Right lobe of liver (tissue), 6 donors: ENCODE results near the gene LRRC8B. TPM values are rescaled to one million over a fixed set of nuclear protein-coding genes. Genes with fewer than 3 reads are reported as not detected.
A peak's percentile ranks its signal among the peaks of the same experiment; 100 is the strongest.
"Not testable (repeated sequence)": the region's sequence is repeated elsewhere in the genome, so short reads cannot be mapped to it uniquely, and the experiment has no call there.

Experiments used
- ATAC-seq, 4 donors: fragments of 200-7000 bp; cut with Tn5 transposase; one replicate each; pipeline ENCODE4 v1.9.1; 2020; ENCODE audit warnings: mild to moderate bottlenecking in 4 of 4, moderate library complexity in 4 of 4
- DNase-seq, 3 donors: peaks; one replicate each; pipeline ENCODE4 v3.0.0-alpha.2; 2020
- H3K27ac ChIP-seq, 3 donors: fragments of 200-600 bp; one replicate each; pipeline ENCODE4 v1.8.0; 2022
- H3K27me3 ChIP-seq, 2 donors: fragments of 200-600 bp; one replicate each; pipeline ENCODE4 v1.8.0; 2022
- H3K36me3 ChIP-seq, 4 donors: fragments of 200-600 bp; sonication (generic) in 1 of 4; one replicate each; pipeline versions ENCODE4 v1.5.1 to v1.8.0; 2017 to 2022; ENCODE audit warnings: control low read depth in 1 of 4
- H3K4me1 ChIP-seq, 4 donors: fragments of 200-600 bp; sonication (generic) in 1 of 4; one replicate each; pipeline versions ENCODE4 v1.5.1 to v1.8.0; 2017 to 2022; ENCODE audit warnings: control low read depth in 1 of 4
- H3K4me3 ChIP-seq, 3 donors: fragments of 200-600 bp; one replicate each; pipeline ENCODE4 v1.8.0; 2022
- H3K9me3 ChIP-seq, 4 donors: fragments of 200-600 bp; sonication (generic) in 1 of 4; one replicate each; pipeline versions ENCODE4 v1.5.1 to v1.8.0; 2017 to 2022; ENCODE audit warnings: control low read depth in 1 of 4
- CTCF ChIP-seq, 4 donors: fragments of 200-600 bp in 3 of 4; fragments of 450-650 bp in 1 of 4; IDR thresholded peaks; one replicate each; pipeline versions ENCODE4 v1.5.1 to v1.8.0; 2016 to 2022; ENCODE audit warnings: antibody characterized with exemption in 4 of 4, mild to moderate bottlenecking in 2 of 4
- POLR2A ChIP-seq: fragments of 450-650 bp; IDR thresholded peaks from one replicate; pipeline ENCODE4 v1.6.1; 2017; ENCODE audit warnings: antibody characterized with exemption, mild to moderate bottlenecking
- WGBS: methylation state at CpG from one replicate; pipeline ENCODE4 v1.1.6; 2018; ENCODE audit warnings: low coverage, low lambda C conversion rate; ENCODE audit not compliant: insufficient coverage; ENCODE audit errors: missing lambda C conversion rate; 5-methylcytosine and 5-hydroxymethylcytosine counted together
- intact Hi-C, 2 donors: fragments of 100-400 bp; cut with DNase I; formaldehyde crosslinking; loops; one replicate each; pipeline versions ENCODE4 v1.11.2 to v1.14.1; 2022
- total RNA-seq, 6 experiments: library from RNA; depleted of rRNA in 2 of 6; stranded (reverse); fragments of >200 nt in 2 of 6; fragmentation: NEBNext Ultra II Directional in 3 of 6; extraction: Animal tissue kit (Norgen Biotek cat#: 25700) in 3 of 6; gene quantifications; one replicate each; pipeline versions ENCODE4 v1.1.0 to v1.2.4, GENCODE V29; 2016 to 2023
- donor health status: DM: no; HTN: yes; CAD: no.
- donor health status: DM: no; HTN: no; CAD: no.
- donor health status: DM: no; HTN: no; CAD: no.
- donor health status: DM: no; HTN: yes; CAD: no.
- donor health status: DM: no; HTN: yes; CAD: no.

The LRRC8B gene
- total RNA-seq, 6 experiments from 2014 or later, result 1.8 to 11.3 (median 4.7) TPM

GRCh38 chr1:89518221-89518631 lies 6.4 kb upstream of the LRRC8B start:
- H3K4me1 ChIP-seq, result no peaks in the 10 kb centered on the region
- WGBS, result 44% methylated on average over 3 of the region's 3 CpGs
- peak; percentile 29 to 72 (median 56) for ATAC-seq
- no peak overlapping the region for H3K27ac ChIP-seq
- no peaks in the 10 kb centered on the region for H3K9me3 ChIP-seq
- no peak overlapping the region for H3K4me3 ChIP-seq
- no peak for DNase-seq
- intact Hi-C loops, result no loop called here
- no peaks in the 10 kb centered on the region for H3K27me3 ChIP-seq
- no peak for TF ChIP-seq POLR2A
- no peak for TF ChIP-seq CTCF (IDR thresholded peaks at IDR 0.05)
- no peaks in the 10 kb centered on the region for H3K36me3 ChIP-seq

GRCh38 chr1:89519779-89520358 lies 4.8 kb upstream of the LRRC8B start:
- ATAC-seq (peak; percentile 36 to 57 (median 46)), DNase-seq (no peak)
- WGBS, result 100% methylated on average over 1 of the region's 1 CpG
- H3K36me3 ChIP-seq, result no peaks in the 10 kb centered on the region
- no peaks in the 10 kb centered on the region for H3K27me3 ChIP-seq
- TF ChIP-seq POLR2A (no peak), CTCF (IDR thresholded peaks at IDR 0.05) (peak; percentile 61 to 82 (median 68))
- intact Hi-C loops, result loop anchor here in 1 of 2 donors (5.0 kb wide), 1 partner anchor 77 kb away; no protein-coding TSS in a partner anchor
- no peak overlapping the region for H3K27ac ChIP-seq
- no peaks in the 10 kb centered on the region for H3K9me3 ChIP-seq
- no peak overlapping the region for H3K4me3 ChIP-seq
- no peaks in the 10 kb centered on the region for H3K4me1 ChIP-seq

- not testable (repeated sequence) for H3K4me3 ChIP-seq, ATAC-seq, H3K27ac ChIP-seq, H3K9me3 ChIP-seq, H3K4me1 ChIP-seq, H3K27me3 ChIP-seq, DNase-seq, H3K36me3 ChIP-seq
- intact Hi-C loops, result loop anchor here in 1 of 2 donors (5.0 kb wide), 1 partner anchor 75 kb away; no protein-coding TSS in a partner anchor
- WGBS, result 88% methylated on average over 1 of the region's 6 CpGs
These were observed 2.7 kb upstream of the LRRC8B start for GRCh38 chr1:89521977-89522376.

- no peaks in the 10 kb centered on the region for H3K9me3 ChIP-seq
- TF ChIP-seq CTCF (IDR thresholded peaks at IDR 0.05) (no peak), POLR2A (no peak)
- peak overlapping the region; percentile 74 to 97 (median 92) for H3K27ac ChIP-seq
- no peaks in the 10 kb centered on the region for H3K27me3 ChIP-seq
- intact Hi-C loops, result loop anchor here in 1 of 2 donors (5.0 kb wide), 1 partner anchor 74 kb away; no protein-coding TSS in a partner anchor
- H3K36me3 ChIP-seq, result no peaks in the 10 kb centered on the region
- H3K4me1 ChIP-seq, result peaks cover 0 to 6% (median 0%) of the 10 kb centered on the region in 4 donors
- DNase-seq (no peak), ATAC-seq (peak; percentile 59 to 68 (median 66))
- H3K4me3 ChIP-seq, result peak overlapping the region; percentile 70 to 93 (median 92)
- whole genome bisulfite sequencing, result 41% methylated on average over 11 of the region's 21 CpGs
These were observed 859 bp upstream of the LRRC8B start for GRCh38 chr1:89523572-89524368.
